K562 (cell line): ENCODE measurements around the gene CACNA2D3. TPM values are rescaled to one million over a fixed set of nuclear protein-coding genes. Genes with fewer than 3 reads are reported as not detected.

Experiments used
- ATAC-seq: fragments of 200-7000 bp; cut with Tn5 transposase; 3 replicates; pipeline ENCODE4 v1.9.1; 2020; ENCODE audit warnings: moderate library complexity
- BruUV-seq: library from RNA; stranded (reverse); fragments of 400-500 nt; replicated peaks from 2 replicates; lab custom pipeline; 2021; lab: Mats Ljungman, UMichigan
- CTCF ChIA-PET: fragments of 300-600 bp; formaldehyde crosslinking; extraction: SDS; loops from one replicate; lab custom pipeline; 2021; ENCODE audit warnings: low intra/inter-chr PET ratio; lab: Yijun Ruan, JAX
- POLR2A ChIA-PET: fragments of 300-600, 350-650 bp; sonication (Branson Sonifier 250); formaldehyde crosslinking; extraction: SDS; loops from one replicate; lab custom pipeline; 2021; ENCODE audit warnings: antibody characterized with exemption, inconsistent platforms; lab: Yijun Ruan, JAX
- DNase-seq, 4 experiments: peaks; one replicate each; pipeline versions ENCODE4 v3.0.0 to v3.0.0-alpha.2; 2011 to 2018; ENCODE audit warnings: low spot score in 3 of 4, mixed read lengths in 3 of 4; ENCODE audit errors: extremely low read depth in 1 of 4
- FAIRE-seq: peaks from 2 replicates; lab custom pipeline; 2011; peaks lifted over from hg19 to GRCh38; lab: Jason Lieb, UNC
- H2AFZ ChIP-seq: 2 replicates; pipeline ENCODE4 v1.6.0; 2011; ENCODE audit warnings: low read depth, low read length, control low read depth, inconsistent platforms
- H3K27ac ChIP-seq: fragments of 200-600 bp; 3 replicates; pipeline ENCODE4 v1.8.0; 2011; ENCODE audit warnings: low read depth, mild to moderate bottlenecking, control low read depth, inconsistent platforms, low read length, moderate library complexity, mixed read lengths; ENCODE audit errors: extremely low read depth
- H3K27me3 ChIP-seq, 2 experiments: fragments of 300-600 bp in 1 of 2; 2 replicates in 1 of 2; 3 replicates in 1 of 2; pipeline versions ENCODE4 v1.6.0 to v1.8.0; 2011; ENCODE audit warnings: inconsistent platforms in 2 of 2, low read length in 2 of 2, mild to moderate bottlenecking in 1 of 2, mixed read lengths in 1 of 2, moderate library complexity in 1 of 2; ENCODE audit not compliant: control insufficient read depth in 2 of 2, insufficient read depth in 2 of 2
- H3K36me3 ChIP-seq: fragments of 300-600 bp; 3 replicates; pipeline ENCODE4 v1.8.0; 2011; ENCODE audit warnings: mild to moderate bottlenecking, low read length, inconsistent platforms; ENCODE audit not compliant: control insufficient read depth, insufficient read depth
- H3K4me1 ChIP-seq, 2 experiments: fragments of 200-600 bp in 1 of 2; replicated peaks in 1 of 2; 2 replicates in 1 of 2; 3 replicates in 1 of 2; pipeline versions ENCODE4 v1.5.1 to v1.8.0; 2011; ENCODE audit warnings: inconsistent platforms in 2 of 2, low read length in 2 of 2, mild to moderate bottlenecking in 1 of 2, mixed read lengths in 1 of 2, moderate library complexity in 1 of 2; ENCODE audit not compliant: control insufficient read depth in 2 of 2, insufficient read depth in 2 of 2
- H3K4me2 ChIP-seq: 2 replicates; pipeline ENCODE4 v1.6.1; 2011; ENCODE audit warnings: low read length, control low read depth, inconsistent platforms, mixed read lengths; ENCODE audit not compliant: insufficient read depth
- H3K4me3 ChIP-seq: fragments of 200-600 bp; sonication (generic), shearing (Covaris generic); 2 replicates; pipeline ENCODE4 v1.5.1; 2016; ENCODE audit warnings: control low read depth, inconsistent platforms
- H3K79me2 ChIP-seq: fragments of 200-600 bp; 3 replicates; pipeline ENCODE4 v1.8.0; 2011; ENCODE audit warnings: low read length, inconsistent platforms; ENCODE audit not compliant: control insufficient read depth, insufficient read depth
- H3K9ac ChIP-seq, 2 experiments: 2 replicates each; pipeline versions ENCODE4 v1.6.0 to v1.6.1; 2011; ENCODE audit warnings: low read depth in 2 of 2, low read length in 2 of 2, control low read depth in 1 of 2, inconsistent platforms in 1 of 2, mild to moderate bottlenecking in 1 of 2, mixed read lengths in 1 of 2; ENCODE audit not compliant: insufficient read depth in 1 of 2
- H3K9me1 ChIP-seq: one replicate; pipeline ENCODE4 v1.6.0; 2011; ENCODE audit warnings: inconsistent platforms, mild to moderate bottlenecking, low read length, moderate library complexity; ENCODE audit not compliant: control insufficient read depth, insufficient read depth
- H3K9me3 ChIP-seq: replicated peaks from 2 replicates; pipeline ENCODE4 v1.5.1; 2011; ENCODE audit warnings: low read depth, low read length, inconsistent platforms; ENCODE audit not compliant: control insufficient read depth, insufficient read depth
- H4K20me1 ChIP-seq: replicated peaks from 2 replicates; pipeline ENCODE4 v1.6.1; 2011; ENCODE audit warnings: low read length, inconsistent platforms, mixed read lengths; ENCODE audit not compliant: control insufficient read depth, insufficient read depth
- BHLHE40 ChIP-seq: IDR thresholded peaks from 2 replicates; pipeline ENCODE4 v1.6.1; 2011; ENCODE audit warnings: low read length, improper control_type of control experiment
- SMARCA5 ChIP-seq: fragments of 450-650 bp; IDR thresholded peaks from 2 replicates; pipeline ENCODE4 v1.6.1; 2016
- STAG1 ChIP-seq: sonication (generic); formaldehyde crosslinking; IDR thresholded peaks from 2 replicates; pipeline ENCODE4 v1.5.0; 2020; ENCODE audit warnings: missing genetic modification reagents, borderline replicate concordance
- TEAD1 ChIP-seq, 2 experiments: fragments of 450-650 bp in 1 of 2; sonication (generic) in 1 of 2; formaldehyde crosslinking; IDR thresholded peaks; 2 replicates each; pipeline versions ENCODE4 v1.4.0 to v1.8.0; 2020 to 2022; ENCODE audit warnings: mild to moderate bottlenecking in 2 of 2, missing genetic modification reagents in 1 of 2
- ZNF830 ChIP-seq: fragments of 250-450 bp; sonication (Bioruptor Pico); IDR thresholded peaks from 2 replicates; pipeline ENCODE4 v1.5.0; 2021; ENCODE audit warnings: mild to moderate bottlenecking
- WGBS: fragments of 100-300 bp; shearing (Covaris generic); methylation state at CpG from one replicate; pipeline ENCODE4 v1.1.6; 2016; ENCODE audit warnings: low coverage, mixed read lengths; ENCODE audit not compliant: insufficient coverage; ENCODE audit errors: missing lambda C conversion rate; 5-methylcytosine and 5-hydroxymethylcytosine counted together
- in situ Hi-C: fragments of 300-500 bp; cut with MboI; formaldehyde crosslinking; loops from 4 replicates; pipeline ENCODE4 v1.15.0; 2018; ENCODE audit warnings: inconsistent platforms, mixed read lengths
- intact Hi-C: fragments of 100-400 bp; cut with micrococcal nuclease; formaldehyde crosslinking; loops from 2 replicates; pipeline ENCODE4 v1.14.2; 2022
- polyA plus RNA-seq, 8 experiments: library from polyadenylated mRNA; depleted of rRNA in 4 of 8; stranded (reverse) in 5 of 8; unstranded in 3 of 8; fragments of >200 nt; fragmentation: Nextera tagmentation in 2 of 8; fragmentation: Illumina TruSeq in 1 of 8; extraction: Ambion mirVana in 2 of 8; extraction: Trizol in 1 of 8; gene quantifications; 2 replicates each; pipeline versions ENCODE4 v1.2.1 to v1.2.3, GENCODE V29; 2011 to 2014; ENCODE audit warnings: inconsistent platforms in 1 of 8, missing spikeins in 1 of 8
- total RNA-seq, 7 experiments: library from RNA; depleted of rRNA in 6 of 7; stranded (reverse); fragments of >200 nt in 6 of 7; fragmentation: Illumina TruSeq in 2 of 7; extraction: Trizol in 2 of 7; gene quantifications; 2 replicates each; pipeline versions ENCODE4 v1.2.1 to v1.2.3, GENCODE V29; 2011 to 2021; ENCODE audit warnings: low replicate concordance in 1 of 7
- TF ChIP-seq, protein P1 (sequence below): fragments of 250-450 bp; sonication (Bioruptor Pico); IDR thresholded peaks from 2 replicates; pipeline ENCODE4 v1.5.0; 2021

The CACNA2D3 gene
- total and polyA plus RNA-seq, 9 of the 15 experiments (the other 6 are each of a cell fraction or from before 2014, with no cell fraction given) = 0.01 TPM; not detected in 8

GRCh38 chr3:54196360-54196991, 74.1 kb downstream of the CACNA2D3 start (continued):
- TF ChIP-seq, protein P1, sequence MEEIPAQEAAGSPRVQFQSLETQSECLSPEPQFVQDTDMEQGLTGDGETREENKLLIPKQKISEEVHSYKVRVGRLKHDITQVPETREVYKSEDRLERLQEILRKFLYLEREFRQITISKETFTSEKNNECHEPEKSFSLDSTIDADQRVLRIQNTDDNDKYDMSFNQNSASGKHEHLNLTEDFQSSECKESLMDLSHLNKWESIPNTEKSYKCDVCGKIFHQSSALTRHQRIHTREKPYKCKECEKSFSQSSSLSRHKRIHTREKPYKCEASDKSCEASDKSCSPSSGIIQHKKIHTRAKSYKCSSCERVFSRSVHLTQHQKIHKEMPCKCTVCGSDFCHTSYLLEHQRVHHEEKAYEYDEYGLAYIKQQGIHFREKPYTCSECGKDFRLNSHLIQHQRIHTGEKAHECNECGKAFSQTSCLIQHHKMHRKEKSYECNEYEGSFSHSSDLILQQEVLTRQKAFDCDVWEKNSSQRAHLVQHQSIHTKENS (CRISPR knock-in tag) = no peak
- TF ChIP-seq STAG1 (CRISPR knock-in tag) (no peak), SMARCA5 (no peak)
- TF ChIP-seq, all 486 proteins: peak for 0

DNA sequence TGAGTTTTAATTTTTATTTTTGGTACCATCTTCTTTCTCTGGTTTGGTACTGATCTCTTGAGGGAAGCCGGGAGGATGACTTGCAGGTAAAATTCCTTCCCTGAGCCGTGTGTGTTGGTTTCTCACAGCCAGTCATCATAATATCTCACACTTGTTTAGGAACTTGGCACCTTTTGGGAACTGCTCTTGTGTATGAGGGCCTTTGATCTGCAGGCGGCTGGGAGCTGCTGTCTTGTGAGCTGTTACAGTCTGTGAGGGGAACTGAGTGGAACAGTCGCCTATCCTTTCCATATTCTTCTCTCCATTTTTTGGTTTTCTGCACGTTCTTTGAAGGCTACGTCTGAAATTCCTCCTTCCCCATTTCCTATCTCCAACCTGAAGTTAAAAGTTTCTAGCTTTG, 75.2 kb downstream of the CACNA2D3 start:
- H3K4me1 ChIP-seq = no peaks in the 10 kb centered on the region
- 0% methylated on average over 6 of the region's 6 CpGs for WGBS
- intact Hi-C loops = no loop called here
- no peak for DNase-seq
- ChIA-PET CTCF (no interaction called here), POLR2A (interaction anchor here (0.6 kb wide), 1 partner anchor 20 kb away, joined by 3 read pairs; no protein-coding TSS in a partner anchor)
- no peak overlapping the region for H2AFZ ChIP-seq
- BruUV-seq = no TSS peak
- no peaks in the 10 kb centered on the region for H4K20me1 ChIP-seq
- no peak overlapping the region for H3K27ac ChIP-seq
- H3K9me3 ChIP-seq = no peaks in the 10 kb centered on the region
- no peaks in the 10 kb centered on the region; a peak in 1 of 5 replicates for H3K27me3 ChIP-seq
- no peaks in the 10 kb centered on the region for H3K36me3 ChIP-seq
- no peak overlapping the region for H3K4me2 ChIP-seq
- in situ Hi-C loops = no loop called here
- no peak for TF ChIP-seq ZNF830
- no peak for TF ChIP-seq TEAD1 (CRISPR knock-in tag; IDR thresholded peaks at IDR 0.05)
- TF ChIP-seq BHLHE40 = no peak
- no peak for FAIRE-seq
- no peak overlapping the region for H3K4me3 ChIP-seq
- no peak overlapping the region for H3K9ac ChIP-seq
- no peaks in the 10 kb centered on the region for H3K9me1 ChIP-seq
- no peaks in the 10 kb centered on the region for H3K79me2 ChIP-seq
- no peak for ATAC-seq
